Sigmoid colon (tissue), 4 donors: ENCODE results near the gene NFIA.

Source experiments
- CTCF ChIP-seq, 4 experiments: fragments of 450-650 bp in 3 of 4; fragments of 200-600 bp in 1 of 4; IDR thresholded peaks; one replicate each; pipeline ENCODE4 v1.5.1; 2016 to 2019; ENCODE audit warnings: antibody characterized with exemption in 4 of 4, mild to moderate bottlenecking in 3 of 4, moderate library complexity in 2 of 4
- EP300 ChIP-seq, 4 donors: sonication (generic); formaldehyde crosslinking; IDR thresholded peaks; one replicate each; pipeline ENCODE4 v1.6.1; 2017; ENCODE audit warnings: antibody characterized with exemption in 4 of 4
- POLR2A ChIP-seq, 2 donors: fragments of 450-650 bp; IDR thresholded peaks; one replicate each; pipeline ENCODE4 v1.6.1; 2016; ENCODE audit warnings: antibody characterized with exemption in 2 of 2, mild to moderate bottlenecking in 2 of 2, moderate library complexity in 2 of 2

GRCh38 chr1:61190153-61190552 lies 107.8 kb downstream of the NFIA start:
- TF ChIP-seq CTCF (IDR thresholded peaks at IDR 0.05) (no peak), POLR2A (IDR thresholded peaks at IDR 0.05) (no peak), EP300 (IDR thresholded peaks at IDR 0.05) (no peak)
